ENCODE measurements around the gene LINC00237.

The LINC00237 gene

GRCh38 chr20:21047981-21048380, 58.2 kb downstream of the LINC00237 start:
- no peak for DNase-seq (ENCODE audit: low spot score)

GRCh38 chr20:21046413-21047070, 59.6 kb downstream of the LINC00237 start:
- no peak for DNase-seq (ENCODE audit: low spot score)

All from SW480 (cell line).